ENCODE measurements around the gene SUMO3. TPM values are rescaled to one million over a fixed set of nuclear protein-coding genes. Genes with fewer than 3 reads are reported as not detected.

The SUMO3 gene
- total and polyA plus RNA-seq, 2 of the 8 experiments (the other 6 are each of a cell fraction or from before 2014, with no cell fraction given), result 96.8 to 101 TPM

DNA sequence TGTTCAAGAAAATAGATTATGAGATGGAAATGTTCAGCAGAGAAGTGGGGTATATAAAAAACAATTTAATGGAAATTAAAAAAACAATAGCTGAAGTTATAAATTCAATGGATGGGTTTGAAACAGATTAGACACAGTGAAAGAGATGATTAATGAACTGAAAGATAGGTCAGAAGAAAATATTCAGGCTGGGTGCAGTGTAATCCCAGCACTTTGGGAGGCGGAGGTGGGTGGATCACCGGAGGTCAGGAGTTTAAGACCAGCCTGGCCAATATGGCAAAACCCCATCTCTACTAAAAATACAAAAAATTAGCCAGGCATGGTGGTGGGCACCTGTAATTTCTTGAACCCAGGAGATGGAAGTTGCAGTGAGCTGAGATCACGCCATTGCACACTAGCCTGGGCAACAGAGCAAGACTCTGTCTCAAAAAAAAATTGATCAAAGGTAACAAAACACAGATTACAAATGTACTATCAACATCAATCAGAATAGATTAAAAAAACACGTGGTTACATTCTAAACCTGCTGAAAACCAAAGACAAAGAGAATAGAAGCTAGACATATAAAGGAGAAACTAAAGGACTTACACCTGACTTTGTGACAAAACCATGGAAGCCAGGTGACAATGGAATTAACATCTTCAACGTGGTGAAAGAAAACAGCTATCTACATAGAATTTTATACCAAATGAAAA, 4.8 kb upstream of the SUMO3 start (continued):
- TF ChIP-seq RFX5 (IDR thresholded peaks at IDR 0.05; ENCODE audit: borderline replicate concordance, low read depth, low read length) (no peak), TCF12 (IDR thresholded peaks at IDR 0.05; ENCODE audit: low read depth, low read length) (no peak)
